ENCODE measurements around the gene FRS3. TPM values are rescaled to one million over a fixed set of nuclear protein-coding genes. Genes with fewer than 3 reads are reported as not detected.

FRS3 gene
- polyA plus RNA-seq, 1 donor: 6.3 TPM

DNA sequence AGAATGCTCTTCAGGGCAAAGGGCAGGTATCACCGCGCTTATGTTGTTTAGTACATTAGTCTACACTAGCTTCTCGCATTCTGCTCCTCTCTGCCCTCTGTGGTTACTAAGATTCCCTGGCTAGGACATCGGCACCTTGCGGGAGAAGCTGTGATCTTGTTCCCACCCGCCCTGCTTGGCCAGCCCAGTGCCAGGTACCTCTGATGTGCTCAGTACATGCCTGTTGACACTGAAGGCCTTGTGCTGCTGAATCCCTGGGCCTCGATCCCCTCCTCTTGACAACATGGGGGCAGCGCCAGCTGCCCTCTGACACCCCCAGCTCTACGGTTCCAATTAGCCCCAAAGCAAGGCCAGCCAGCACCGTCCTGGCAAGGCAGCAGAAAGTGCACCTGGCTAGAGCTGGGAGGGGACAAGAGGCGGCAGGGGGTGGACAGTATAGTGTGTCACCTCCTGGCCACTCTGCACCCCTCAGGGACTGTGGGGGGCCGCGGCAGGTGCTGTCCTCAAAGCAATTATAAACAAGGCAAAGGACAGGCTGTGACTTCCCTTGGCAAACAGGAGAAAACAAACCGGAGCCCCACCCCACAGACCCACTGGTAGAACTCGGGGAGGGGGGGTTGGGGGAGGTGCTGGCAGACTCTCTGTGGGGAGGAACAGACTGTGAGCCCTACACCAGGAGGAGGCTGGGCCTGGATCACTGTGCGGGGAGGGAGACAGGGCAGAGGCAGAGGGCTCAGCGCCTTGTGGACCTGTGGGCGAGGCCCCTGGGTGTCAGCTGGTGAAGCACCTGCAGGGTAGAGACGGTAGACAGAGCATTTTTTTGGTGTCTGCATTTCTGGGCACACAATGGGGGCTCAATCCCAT, 51.4 kb downstream of the FRS3 start:
- DNase-seq (ENCODE audit: low read depth): no peak

DNA sequence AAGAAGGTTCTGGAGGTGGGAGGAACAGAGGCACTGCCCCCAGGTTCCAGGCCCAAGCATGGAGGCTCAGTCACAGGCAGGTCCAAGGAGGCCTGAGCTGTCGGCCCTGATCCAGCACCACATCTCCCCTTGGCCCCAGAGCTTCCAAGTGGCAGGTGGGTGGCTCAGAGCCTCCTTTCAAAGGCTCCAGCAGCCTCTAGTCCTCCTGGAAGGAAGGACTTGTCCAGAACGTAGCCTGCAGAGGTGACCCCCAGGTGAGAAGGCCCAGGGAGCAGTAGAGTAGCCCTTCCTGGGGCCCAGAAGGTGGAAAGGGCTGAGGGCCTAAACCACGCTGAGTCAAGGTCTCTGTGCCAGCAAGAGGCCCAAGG, 52.0 kb downstream of the FRS3 start:
- no peak for DNase-seq (ENCODE audit: low read depth)

DNA sequence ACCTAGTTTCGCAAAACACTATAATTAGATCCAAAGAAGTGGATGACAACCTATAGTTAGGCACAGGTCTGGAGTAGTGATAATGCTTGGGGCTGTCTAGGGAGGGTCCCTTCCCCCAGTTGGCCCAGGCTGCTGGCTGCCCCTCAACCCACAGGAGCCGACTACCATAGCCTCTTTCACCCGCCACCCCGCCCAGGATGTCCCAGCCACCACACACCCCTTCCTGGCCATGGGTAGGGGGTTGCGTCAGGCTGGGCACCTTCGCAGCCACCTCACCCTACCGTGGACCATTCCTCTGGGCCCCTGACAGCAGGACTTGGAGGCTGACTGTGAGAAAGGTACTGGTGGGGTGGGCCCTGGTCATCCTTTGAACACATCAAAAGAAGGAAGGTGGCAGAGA, 52.8 kb downstream of the FRS3 start:
- DNase-seq (ENCODE audit: low read depth): no peak

DNA sequence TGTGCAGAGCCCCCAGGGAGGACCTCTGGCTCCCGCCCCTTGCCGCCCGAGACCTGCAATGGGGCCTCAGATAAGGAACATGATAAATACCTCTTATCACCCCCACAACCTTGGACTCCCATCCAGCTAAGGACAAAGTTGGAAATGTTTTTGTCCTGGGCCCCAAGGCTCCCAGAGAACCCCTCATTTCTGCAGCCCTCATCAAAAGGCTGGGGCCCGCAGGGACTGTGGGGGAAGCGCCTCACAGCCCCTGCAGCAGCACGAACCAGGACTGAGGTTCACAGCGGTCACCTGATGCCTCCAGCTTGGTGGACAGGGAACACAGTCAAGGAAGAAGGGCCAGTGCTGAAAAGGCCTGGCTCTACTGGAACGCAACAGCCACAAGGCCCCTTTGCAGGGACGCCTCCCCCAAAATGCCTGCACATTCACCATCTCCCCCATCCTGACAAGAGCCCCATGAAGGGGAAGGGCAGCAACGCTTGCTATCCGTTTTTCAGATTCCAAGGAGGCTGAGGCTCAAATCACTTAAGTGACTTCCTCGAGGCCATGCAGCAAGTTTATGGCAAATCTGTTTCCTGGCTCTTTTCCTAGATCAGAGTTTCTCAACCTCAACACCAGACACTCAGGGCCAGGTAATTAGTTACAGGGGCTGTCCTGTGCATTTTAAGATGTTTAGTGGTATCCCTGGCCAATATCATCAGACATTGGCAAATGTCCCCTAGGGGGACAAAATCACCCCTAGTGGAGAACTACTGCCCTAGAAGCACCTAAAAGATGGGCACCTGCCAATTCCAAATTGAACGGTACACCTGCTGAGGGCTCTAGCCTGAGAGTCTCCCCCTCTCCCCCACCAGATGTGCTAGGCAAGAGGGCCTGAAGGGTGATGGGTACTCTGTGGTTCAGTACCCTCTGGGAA, 54.9 kb downstream of the FRS3 start:
- no peak for DNase-seq (ENCODE audit: low read depth)

DNA sequence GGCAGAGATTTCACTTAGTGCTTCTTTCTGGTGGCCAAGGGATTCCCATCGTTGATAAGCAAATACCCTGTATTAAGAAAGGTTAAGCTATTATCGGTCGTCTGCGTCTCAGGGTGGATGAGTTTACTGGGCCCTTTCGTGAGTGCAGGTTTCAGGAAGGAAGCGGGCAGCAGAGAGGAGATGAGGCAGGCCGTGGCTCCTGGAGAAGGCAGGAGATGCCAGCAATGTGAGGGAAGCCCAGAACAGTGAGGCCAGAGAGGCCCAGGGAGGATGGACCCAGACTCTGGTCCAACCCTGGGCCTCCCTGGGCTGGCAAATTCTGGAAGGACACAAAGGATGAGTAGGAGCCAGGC, 55.5 kb downstream of the FRS3 start:
- no peak for DNase-seq (ENCODE audit: low read depth)

DNA sequence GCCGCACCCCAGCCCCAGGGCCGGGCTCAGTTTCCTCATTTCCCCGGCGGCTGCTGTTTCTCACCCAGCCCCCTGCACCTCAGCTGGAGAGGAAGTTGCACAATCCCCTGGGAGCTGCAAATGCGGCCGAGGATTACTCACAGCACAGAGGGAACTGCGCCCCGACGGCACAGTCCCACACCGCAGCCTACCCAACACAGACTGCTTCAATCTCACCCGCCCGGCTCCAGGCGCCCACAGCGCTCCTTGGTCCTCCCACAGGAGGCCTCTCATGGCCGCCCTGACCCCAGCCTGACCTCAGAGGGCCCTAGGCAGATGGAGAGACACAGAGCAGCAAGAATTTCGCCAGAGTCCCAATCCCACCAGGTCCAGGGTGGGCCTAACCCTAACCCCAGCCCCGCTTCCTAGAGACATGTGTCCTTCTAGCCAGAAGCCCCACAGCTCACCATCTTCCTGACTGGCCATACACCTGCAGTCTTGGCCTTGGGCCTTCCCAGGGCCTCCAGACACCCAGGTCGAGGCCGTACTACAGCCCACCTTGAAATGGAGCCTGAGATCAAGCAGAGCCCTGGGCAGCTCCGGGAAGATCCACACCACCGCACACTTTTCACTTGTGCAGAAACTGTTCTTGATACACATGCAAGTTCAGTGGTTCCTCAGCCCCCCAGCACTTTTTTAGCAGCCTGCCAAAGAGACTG, 56.0 kb downstream of the FRS3 start:
- no peak for DNase-seq (ENCODE audit: low read depth)

DNA sequence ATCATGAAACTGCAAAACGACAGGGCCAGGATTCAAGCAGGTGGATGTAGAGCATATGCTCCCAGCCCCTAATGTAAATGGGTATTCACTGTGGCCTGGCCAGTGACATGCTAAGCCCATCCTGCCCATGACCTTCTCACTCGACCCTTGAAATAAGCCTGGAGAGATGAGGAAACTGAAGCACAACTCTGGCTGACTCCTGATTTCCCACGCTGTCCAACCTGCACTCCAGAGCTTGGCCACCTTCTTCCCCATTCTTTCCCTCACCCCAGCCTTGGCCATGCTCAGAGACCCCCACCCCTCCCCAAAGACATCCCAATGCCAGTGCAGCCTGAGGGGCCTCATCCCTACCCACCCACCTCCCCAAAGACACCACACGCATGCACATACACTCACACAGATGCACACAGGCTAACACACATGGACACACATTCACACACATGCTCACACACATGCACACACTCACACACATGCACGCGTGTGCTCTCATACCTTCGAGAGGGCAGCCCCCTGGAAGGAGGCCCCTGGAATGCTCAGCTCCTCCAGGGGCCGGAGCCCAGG, 56.7 kb downstream of the FRS3 start:
- no peak for DNase-seq (ENCODE audit: low read depth)

DNA sequence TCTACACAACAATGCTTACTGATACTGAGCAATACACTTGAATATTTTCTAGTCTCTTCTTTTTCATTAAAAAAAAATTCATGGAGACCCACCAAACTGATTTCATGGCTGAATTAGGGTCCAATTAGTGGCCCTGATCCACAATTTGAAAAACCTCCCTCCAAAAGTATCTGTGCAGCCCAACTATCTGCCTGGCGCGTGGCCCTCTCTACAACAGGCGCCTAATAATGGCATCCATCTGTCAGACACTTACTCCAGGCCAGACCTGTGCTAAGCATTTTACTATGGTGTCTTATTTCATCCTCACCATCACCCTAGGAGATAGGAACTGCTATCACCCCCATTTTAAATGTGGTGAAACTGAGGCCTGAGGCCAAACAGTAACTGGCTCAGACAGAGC, 58.3 kb downstream of the FRS3 start:
- DNase-seq (ENCODE audit: low read depth): no peak

DNA sequence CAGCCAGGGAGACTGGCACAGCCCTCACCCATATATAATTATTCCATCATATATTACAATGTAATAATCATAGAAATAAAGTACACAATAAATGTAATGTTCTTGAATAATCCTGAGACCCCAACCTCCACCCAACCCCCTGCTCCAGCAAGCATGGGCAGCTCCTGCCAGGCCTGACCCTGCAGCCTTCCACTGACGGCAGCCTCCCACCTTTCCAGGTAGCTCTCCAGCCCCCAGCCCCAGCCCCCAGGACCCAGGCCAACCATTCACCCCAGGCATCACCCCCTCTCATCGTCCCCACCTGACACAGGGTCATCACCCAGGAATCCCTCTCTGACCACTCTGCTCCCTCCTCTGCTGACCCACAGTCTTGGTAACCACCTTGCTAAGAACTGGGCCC, 58.9 kb downstream of the FRS3 start:
- DNase-seq (ENCODE audit: low read depth): no peak

DNA sequence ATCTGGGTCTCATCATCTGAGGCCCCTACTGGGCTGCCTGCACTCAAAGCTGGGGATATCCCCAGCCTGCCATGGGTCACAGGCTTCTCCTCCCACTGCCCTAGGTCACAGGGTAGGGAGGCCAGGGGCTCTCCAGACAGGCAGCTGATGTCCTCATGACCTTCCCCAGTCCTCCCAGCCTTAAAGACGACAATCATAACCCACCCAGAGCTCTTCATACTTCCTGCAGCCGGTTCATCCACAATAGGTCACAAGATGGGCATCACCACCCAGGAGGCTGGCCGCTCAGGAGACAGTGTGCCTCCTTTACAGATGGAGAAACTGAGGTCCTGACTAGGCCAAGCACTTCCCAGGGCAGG, 59.5 kb downstream of the FRS3 start:
- no peak for DNase-seq (ENCODE audit: low read depth)

Other genes with a start within 250 kb of the FRS3 start
- gene FOXP4, start 233.5 kb downstream of the FRS3 start, polyA plus RNA-seq (ENCODE audit: insufficient read length): 15.1 TPM
- gene MDFI, start 141.4 kb downstream of the FRS3 start, polyA plus RNA-seq (ENCODE audit: insufficient read length): 41.3 TPM
- 5.8 TPM for gene TFEB, start 44.3 kb downstream of the FRS3 start, polyA plus RNA-seq (ENCODE audit: insufficient read length)
- gene PGC, start 32.5 kb downstream of the FRS3 start, polyA plus RNA-seq (ENCODE audit: insufficient read length): not detected
- gene PRICKLE4, start 882 bp upstream of the FRS3 start, polyA plus RNA-seq (ENCODE audit: insufficient read length): 3.0 TPM
- 147 TPM for gene TOMM6, start 7.8 kb upstream of the FRS3 start, polyA plus RNA-seq (ENCODE audit: insufficient read length)
- gene USP49, start 115.5 kb upstream of the FRS3 start, polyA plus RNA-seq (ENCODE audit: insufficient read length): 5.6 TPM
- gene MED20, start 141.2 kb upstream of the FRS3 start, polyA plus RNA-seq (ENCODE audit: insufficient read length): 18.7 TPM
- 33.3 TPM for gene BYSL, start 141.6 kb upstream of the FRS3 start, polyA plus RNA-seq (ENCODE audit: insufficient read length)
- gene CCND3, start 161.9 kb upstream of the FRS3 start, polyA plus RNA-seq (ENCODE audit: insufficient read length): 86.6 TPM

All from forelimb muscle (tissue), 1 donor.